ENCODE data around the gene ERN1. TPM values are rescaled to one million over a fixed set of nuclear protein-coding genes. Genes with fewer than 3 reads are reported as not detected.

ERN1 gene
- total RNA-seq, 1 experiment from 2014 or later: 79.5 TPM

DNA sequence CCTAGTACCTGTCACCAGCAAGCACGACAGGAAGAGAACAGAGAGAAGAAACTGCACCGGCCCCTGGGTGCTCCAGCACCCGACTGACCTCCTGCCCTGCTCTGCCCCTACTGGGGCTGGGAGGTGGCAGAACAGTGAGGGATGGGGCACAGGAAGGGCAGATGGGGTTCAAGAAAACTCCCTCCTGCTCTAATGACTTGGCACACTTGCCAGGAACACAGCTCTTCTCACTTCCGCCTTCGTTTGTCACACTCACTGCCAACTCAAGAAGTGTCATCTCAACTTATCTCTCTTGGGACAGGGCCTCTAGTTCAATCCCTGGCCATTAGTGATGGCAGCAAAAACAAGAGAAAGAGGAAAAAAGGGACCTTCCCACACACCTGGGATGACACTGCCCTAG, 66.9 kb downstream of the ERN1 start:
- TF ChIP-seq, protein P1, sequence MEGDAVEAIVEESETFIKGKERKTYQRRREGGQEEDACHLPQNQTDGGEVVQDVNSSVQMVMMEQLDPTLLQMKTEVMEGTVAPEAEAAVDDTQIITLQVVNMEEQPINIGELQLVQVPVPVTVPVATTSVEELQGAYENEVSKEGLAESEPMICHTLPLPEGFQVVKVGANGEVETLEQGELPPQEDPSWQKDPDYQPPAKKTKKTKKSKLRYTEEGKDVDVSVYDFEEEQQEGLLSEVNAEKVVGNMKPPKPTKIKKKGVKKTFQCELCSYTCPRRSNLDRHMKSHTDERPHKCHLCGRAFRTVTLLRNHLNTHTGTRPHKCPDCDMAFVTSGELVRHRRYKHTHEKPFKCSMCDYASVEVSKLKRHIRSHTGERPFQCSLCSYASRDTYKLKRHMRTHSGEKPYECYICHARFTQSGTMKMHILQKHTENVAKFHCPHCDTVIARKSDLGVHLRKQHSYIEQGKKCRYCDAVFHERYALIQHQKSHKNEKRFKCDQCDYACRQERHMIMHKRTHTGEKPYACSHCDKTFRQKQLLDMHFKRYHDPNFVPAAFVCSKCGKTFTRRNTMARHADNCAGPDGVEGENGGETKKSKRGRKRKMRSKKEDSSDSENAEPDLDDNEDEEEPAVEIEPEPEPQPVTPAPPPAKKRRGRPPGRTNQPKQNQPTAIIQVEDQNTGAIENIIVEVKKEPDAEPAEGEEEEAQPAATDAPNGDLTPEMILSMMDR (IDR thresholded peaks at IDR 0.05; ENCODE audit: unreplicated experiment): no peak
- ChIA-PET CTCF (interaction anchor here (0.7 to 3.7 kb wide), 9 partner anchors 9 to 83 kb away, joined by 3 to 32 read pairs (median 4); partner anchors contain the start of gene ERN1), POLR2A (interaction anchor here (1.1 kb wide), 2 partner anchors 66 to 70 kb away, joined by 3 read pairs; no protein-coding TSS in a partner anchor)
- Mint-ChIP-seq H3K27ac (ENCODE audit: low read depth, unreplicated experiment) (no peak overlapping the region), H3K36me3 (ENCODE audit: insufficient read depth, unreplicated experiment) (peaks cover 79% of the 10 kb centered on the region), H3K27me3 (ENCODE audit: insufficient read depth, unreplicated experiment) (no peaks in the 10 kb centered on the region), H3K4me1 (ENCODE audit: insufficient read depth, unreplicated experiment) (no peaks in the 10 kb centered on the region), H3K9me3 (ENCODE audit: unreplicated experiment) (no peaks in the 10 kb centered on the region), H3K4me3 (ENCODE audit: unreplicated experiment) (no peak overlapping the region)
- intact Hi-C loops (cut with micrococcal nuclease): loop anchor here (2.0 kb wide), 1 partner anchor 70 kb away; no protein-coding TSS in a partner anchor
- BruUV-seq (replicated peaks): no TSS peak
- no peak for DNase-seq (ENCODE audit: unreplicated experiment)

DNA sequence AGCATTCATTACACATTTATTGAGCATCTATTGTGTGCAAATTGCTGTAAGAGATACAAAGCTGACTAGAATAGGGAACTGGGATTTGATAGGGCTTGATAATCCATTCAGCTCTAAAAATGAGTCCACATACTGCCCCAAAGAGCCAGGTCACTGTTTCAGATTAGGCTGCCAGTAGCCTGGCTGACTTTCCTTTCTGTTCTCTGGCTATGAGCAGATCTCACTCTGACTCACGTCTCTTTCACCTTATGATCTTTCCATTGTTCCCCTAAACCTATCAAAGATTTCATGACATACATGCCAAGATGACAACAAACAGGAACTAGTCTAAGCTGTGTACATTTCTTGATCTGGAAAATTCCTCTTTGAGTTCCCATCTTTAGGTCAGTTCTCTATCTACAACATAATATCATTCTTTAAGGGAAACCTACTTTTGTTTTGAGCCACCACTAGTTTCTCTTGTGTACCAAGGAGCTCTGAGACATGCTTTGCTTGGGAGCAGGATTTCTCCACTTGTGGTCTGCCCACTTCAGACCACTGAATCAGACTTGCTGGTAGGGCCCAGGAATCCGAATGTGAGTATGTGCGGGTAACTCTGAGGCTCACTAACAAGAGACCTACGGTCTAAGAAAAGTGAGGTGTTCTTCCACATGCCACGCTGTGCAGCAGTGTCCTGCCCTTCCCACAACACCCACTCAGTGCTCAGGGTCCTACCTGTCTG, 68.6 kb downstream of the ERN1 start:
- intact Hi-C loops (cut with micrococcal nuclease): no loop called here
- ChIA-PET POLR2A (interaction anchor here (1.4 kb wide), 1 partner anchor 84 kb away, joined by 3 read pairs; no protein-coding TSS in a partner anchor), CTCF (interaction anchor here (0.8 to 1.8 kb wide), 3 partner anchors 13 to 172 kb away, joined by 3 to 8 read pairs (median 5); no protein-coding TSS in a partner anchor)
- TF ChIP-seq, protein P1 (IDR thresholded peaks at IDR 0.05; ENCODE audit: unreplicated experiment): no peak
- Mint-ChIP-seq H3K4me1 (ENCODE audit: insufficient read depth, unreplicated experiment) (no peaks in the 10 kb centered on the region), H3K4me3 (ENCODE audit: unreplicated experiment) (no peak overlapping the region), H3K9me3 (ENCODE audit: unreplicated experiment) (no peaks in the 10 kb centered on the region), H3K27ac (ENCODE audit: low read depth, unreplicated experiment) (no peak overlapping the region), H3K27me3 (ENCODE audit: insufficient read depth, unreplicated experiment) (no peaks in the 10 kb centered on the region), H3K36me3 (ENCODE audit: insufficient read depth, unreplicated experiment) (peaks cover 79% of the 10 kb centered on the region)
- no TSS peak for BruUV-seq (replicated peaks)
- DNase-seq (ENCODE audit: unreplicated experiment): no peak

DNA sequence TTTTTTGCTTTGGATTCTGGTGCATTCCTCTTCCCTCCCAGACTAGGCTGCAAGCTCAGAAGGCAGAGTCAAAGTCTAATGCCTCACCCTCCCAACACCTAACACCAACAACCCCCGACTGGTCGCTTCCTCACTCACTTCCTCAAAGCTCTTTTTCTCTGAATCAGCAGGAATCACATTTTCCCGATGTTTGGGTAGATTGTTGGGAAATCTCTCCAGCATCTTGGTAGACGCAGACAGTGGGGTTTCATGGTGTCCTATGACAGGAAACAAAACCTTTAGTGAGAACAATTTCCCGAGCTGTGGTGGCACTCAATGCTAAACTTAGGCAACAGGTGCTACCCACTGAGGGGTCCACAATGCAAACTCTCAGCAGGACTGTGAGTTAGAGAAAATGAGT, 69.6 kb downstream of the ERN1 start:
- TF ChIP-seq, protein P1 (IDR thresholded peaks at IDR 0.05; ENCODE audit: unreplicated experiment): no peak
- Mint-ChIP-seq H3K27me3 (ENCODE audit: insufficient read depth, unreplicated experiment) (no peaks in the 10 kb centered on the region), H3K36me3 (ENCODE audit: insufficient read depth, unreplicated experiment) (peaks cover 79% of the 10 kb centered on the region), H3K27ac (ENCODE audit: low read depth, unreplicated experiment) (no peak overlapping the region), H3K4me1 (ENCODE audit: insufficient read depth, unreplicated experiment) (no peaks in the 10 kb centered on the region), H3K4me3 (ENCODE audit: unreplicated experiment) (no peak overlapping the region), H3K9me3 (ENCODE audit: unreplicated experiment) (no peaks in the 10 kb centered on the region)
- intact Hi-C loops (cut with micrococcal nuclease): no loop called here
- no peak for DNase-seq (ENCODE audit: unreplicated experiment)
- ChIA-PET POLR2A (no interaction called here), CTCF (interaction anchor here (0.7 to 1.2 kb wide), 3 partner anchors 11 to 74 kb away, joined by 3 to 7 read pairs (median 4); no protein-coding TSS in a partner anchor)
- no TSS peak for BruUV-seq (replicated peaks)

DNA sequence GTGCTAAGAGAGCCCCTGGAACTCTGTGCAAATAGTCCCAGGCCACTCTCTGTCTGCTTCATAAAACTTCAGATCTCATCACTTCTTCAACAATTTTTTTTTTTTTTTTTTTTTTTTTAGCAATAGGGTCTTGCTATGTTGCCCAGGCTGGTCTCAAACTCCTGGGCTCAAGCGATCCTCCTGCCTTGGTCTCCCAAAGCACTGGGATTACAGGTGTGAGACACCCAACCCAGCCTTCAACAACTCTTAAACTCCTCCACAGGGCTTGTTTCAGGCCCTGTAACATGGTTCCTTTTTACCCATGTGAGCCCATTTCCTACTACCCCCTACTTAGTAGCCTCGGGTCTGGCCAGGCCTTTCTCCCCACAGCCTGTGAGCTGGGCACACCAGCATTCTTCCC, 70.2 kb downstream of the ERN1 start:
- Mint-ChIP-seq H3K4me3 (ENCODE audit: unreplicated experiment) (no peak overlapping the region), H3K9me3 (ENCODE audit: unreplicated experiment) (no peaks in the 10 kb centered on the region), H3K27ac (ENCODE audit: low read depth, unreplicated experiment) (no peak overlapping the region), H3K4me1 (ENCODE audit: insufficient read depth, unreplicated experiment) (no peaks in the 10 kb centered on the region), H3K36me3 (ENCODE audit: insufficient read depth, unreplicated experiment) (peaks cover 82% of the 10 kb centered on the region), H3K27me3 (ENCODE audit: insufficient read depth, unreplicated experiment) (no peaks in the 10 kb centered on the region)
- CTCF ChIA-PET: interaction anchor here (0.6 to 1.2 kb wide), 6 partner anchors 10 to 148 kb away, joined by 3 to 7 read pairs (median 3); no protein-coding TSS in a partner anchor
- TF ChIP-seq, protein P1 (IDR thresholded peaks at IDR 0.05; ENCODE audit: unreplicated experiment): no peak
- BruUV-seq (replicated peaks): no TSS peak
- DNase-seq (ENCODE audit: unreplicated experiment): no peak
- POLR2A ChIA-PET: interaction anchor here (0.6 kb wide), 2 partner anchors 30 to 272 kb away, joined by 3 read pairs; no protein-coding TSS in a partner anchor
- intact Hi-C loops (cut with micrococcal nuclease): no loop called here
